ENCODE measurements around the gene DBN1.

GRCh38 chr5:177468685-177469628 is 4.5 kb downstream of the DBN1 start:
- TF ChIP-seq HDAC6 (IDR thresholded peaks at IDR 0.05; ENCODE audit: low read depth, low read length) (no peak), CHD7 (IDR thresholded peaks at IDR 0.05; ENCODE audit: insufficient replicate concordance, low read length) (no peak), CTCF (IDR thresholded peaks at IDR 0.05; ENCODE audit: control extremely low read depth in 1 of 3, insufficient read depth in 1 of 3, low read depth in 1 of 3, low read length in 3 of 3) (no peak), ZNF274 (IDR thresholded peaks at IDR 0.05; ENCODE audit: borderline replicate concordance, extremely low read depth, low read length) (no peak), HDAC2 (IDR thresholded peaks at IDR 0.05; ENCODE audit: borderline replicate concordance in 1 of 2, low read depth in 2 of 2, low read length in 2 of 2) (no peak), PHF8 (conservative IDR thresholded peaks at IDR 0.05; ENCODE audit: low read depth, low read length) (no peak), BRCA1 (IDR thresholded peaks at IDR 0.05; ENCODE audit: low read depth, low read length) (no peak), CEBPB (IDR thresholded peaks at IDR 0.05; ENCODE audit: low read depth, low read length) (no peak), JUND (IDR thresholded peaks at IDR 0.05; ENCODE audit: low read length) (peak; percentile 55; the same call in 1 of the 2 replicates), RFX5 (IDR thresholded peaks at IDR 0.05; ENCODE audit: borderline replicate concordance, low read depth, low read length) (no peak), ASH2L (IDR thresholded peaks at IDR 0.05; ENCODE audit: low read length) (no peak), EZH2 (IDR thresholded peaks at IDR 0.05; ENCODE audit: low read depth, low read length, severe bottlenecking) (no peak), MAX (IDR thresholded peaks at IDR 0.05) (peak; percentile 49; the same call in 1 of the 2 replicates)
